ENCODE measurements around the gene MYBPC2. TPM values are rescaled to one million over a fixed set of nuclear protein-coding genes. Genes with fewer than 3 reads are reported as not detected.
"Not testable (repeated sequence)": the region's sequence is repeated elsewhere in the genome, so short reads cannot be mapped to it uniquely, and the experiment has no call there.

MYBPC2 gene
- under 1 TPM in 1 of 2 experiments, not detected in 1; 0.04 TPM for total RNA-seq

- ChIA-PET CTCF (interaction anchor here (1.1 kb wide), 1 partner anchor 75 kb away, joined by 3 read pairs; no protein-coding TSS in a partner anchor), POLR2A (no interaction called here)
These were observed at the start of gene MYBPC2 for GRCh38 chr19:50432221-50433028. MYBPC2 (plus strand) TSS chr19:50432892; CDS start chr19:50432954, 62 bp downstream.

GRCh38 chr19:50383001-50383851 is 49.5 kb upstream of the MYBPC2 start:
- ChIA-PET POLR2A (interaction anchor here (0.6 to 1.4 kb wide), 4 partner anchors 14 to 188 kb away, joined by 3 to 5 read pairs (median 3); no protein-coding TSS in a partner anchor), CTCF (interaction anchor here (2.0 to 2.5 kb wide), 2 partner anchors 8 to 25 kb away, joined by 12 to 14 read pairs; partner anchors contain the start of gene NR1H2)

GRCh38 chr19:50383852-50384684 is 48.6 kb upstream of the MYBPC2 start, which contains the start of gene POLD1:
POLD1 (plus strand) TSS chr19:50384347; CDS start chr19:50398852, 14,505 bp downstream.
- CTCF ChIA-PET = interaction anchor here (0.8 to 2.5 kb wide), 7 partner anchors 9 to 538 kb away, joined by 3 to 14 read pairs (median 4); partner anchors contain the start of gene NR1H2
- POLR2A ChIA-PET = interaction anchor here (0.6 to 1.4 kb wide), 8 partner anchors 8 to 187 kb away, joined by 3 to 6 read pairs (median 4); partner anchors contain the start of gene NR1H2

GRCh38 chr19:50384685-50385535 is 47.8 kb upstream of the MYBPC2 start:
- ChIA-PET POLR2A (interaction anchor here (0.6 to 1.4 kb wide), 7 partner anchors 9 to 52 kb away, joined by 3 to 6 read pairs (median 4); partner anchors contain the start of gene NR1H2), CTCF (interaction anchor here (0.8 to 2.5 kb wide), 7 partner anchors 10 to 537 kb away, joined by 3 to 14 read pairs (median 4); partner anchors contain the start of gene NR1H2)

- CTCF ChIA-PET = interaction anchor here (1.8 kb wide), 1 partner anchor 19 kb away, joined by 7 read pairs; no protein-coding TSS in a partner anchor
- POLR2A ChIA-PET = interaction anchor here (0.6 kb wide), 1 partner anchor 58 kb away, joined by 3 read pairs; the partner anchor contains the start of gene KCNC3
These were observed 45.4 kb upstream of the MYBPC2 start for GRCh38 chr19:50387176-50387867.

GRCh38 chr19:50387868-50388245 is 44.8 kb upstream of the MYBPC2 start:
- POLR2A ChIA-PET = no interaction called here

GRCh38 chr19:50390295-50390694 is 42.4 kb upstream of the MYBPC2 start:
- CTCF ChIA-PET = not testable (repeated sequence)
- POLR2A ChIA-PET = interaction anchor here (0.7 kb wide), 1 partner anchor 39 kb away, joined by 4 read pairs; no protein-coding TSS in a partner anchor

More at GRCh38 chr19:50387868-50388245, 44.8 kb upstream of the MYBPC2 start:
- CTCF ChIA-PET = no interaction called here

GRCh38 chr19:50390952-50391351 is 41.7 kb upstream of the MYBPC2 start:
- CTCF ChIA-PET = not testable (repeated sequence)
- POLR2A ChIA-PET = interaction anchor here (0.6 kb wide), 1 partner anchor 93 kb away, joined by 3 read pairs; no protein-coding TSS in a partner anchor

- POLR2A ChIA-PET = no interaction called here
- CTCF ChIA-PET = no interaction called here
These were observed 39.9 kb upstream of the MYBPC2 start for GRCh38 chr19:50392759-50393158.

- CTCF ChIA-PET = interaction anchor here (0.7 kb wide), 1 partner anchor 37 kb away, joined by 3 read pairs; no protein-coding TSS in a partner anchor
- POLR2A ChIA-PET = no interaction called here
These were observed 39.1 kb upstream of the MYBPC2 start for GRCh38 chr19:50393589-50393988.

GRCh38 chr19:50394017-50394416 is 38.7 kb upstream of the MYBPC2 start:
- ChIA-PET CTCF (interaction anchor here (0.7 kb wide), 1 partner anchor 37 kb away, joined by 3 read pairs; no protein-coding TSS in a partner anchor), POLR2A (no interaction called here)

- ChIA-PET CTCF (interaction anchor here (1.5 kb wide), 1 partner anchor 62 kb away, joined by 3 read pairs; no protein-coding TSS in a partner anchor), POLR2A (interaction anchor here (0.5 kb wide), 1 partner anchor 35 kb away, joined by 4 read pairs; no protein-coding TSS in a partner anchor)
These were observed 33.9 kb upstream of the MYBPC2 start for GRCh38 chr19:50398675-50399367.

- ChIA-PET POLR2A (no interaction called here), CTCF (interaction anchor here (0.7 to 1.5 kb wide), 2 partner anchors 36 to 61 kb away, joined by 3 read pairs; no protein-coding TSS in a partner anchor)
These were observed 33.3 kb upstream of the MYBPC2 start for GRCh38 chr19:50399368-50399745.

- POLR2A ChIA-PET = no interaction called here
- CTCF ChIA-PET = no interaction called here
These were observed 30.9 kb upstream of the MYBPC2 start for GRCh38 chr19:50401605-50402450.

GRCh38 chr19:50402544-50403301 is 30.0 kb upstream of the MYBPC2 start:
- ChIA-PET POLR2A (no interaction called here), CTCF (no interaction called here)

Data from activated CD8-positive, alpha-beta memory T cell treated with anti-CD3 and anti-CD28 coated beads for 36 hours (primary cell).